ENCODE data around the gene ZNF584.
A peak's percentile ranks its signal among the peaks of the same experiment; 100 is the strongest.
"Not testable (repeated sequence)": the region's sequence is repeated elsewhere in the genome, so short reads cannot be mapped to it uniquely, and the experiment has no call there.

The ZNF584 gene

GRCh38 chr19:58416604-58417003 lies 8.2 kb downstream of the ZNF584 start:
- no peak for DNase-seq
- Mint-ChIP-seq H3K27ac (no peak overlapping the region), H3K4me3 (no peak overlapping the region), H3K27me3 (no peaks in the 10 kb centered on the region), H3K9me3 (no peaks in the 10 kb centered on the region), H3K4me1 (no peaks in the 10 kb centered on the region)
- no peak for ATAC-seq

- no peak for DNase-seq
- no peak overlapping the region for H3K4me3 Mint-ChIP-seq
- no peaks in the 10 kb centered on the region for H3K4me1 Mint-ChIP-seq
- H3K9me3 Mint-ChIP-seq = no peaks in the 10 kb centered on the region
- H3K27me3 Mint-ChIP-seq = no peaks in the 10 kb centered on the region
- H3K27ac Mint-ChIP-seq = no peak overlapping the region
- ATAC-seq = no peak
These were observed 8.6 kb downstream of the ZNF584 start for GRCh38 chr19:58417071-58417470.

- Mint-ChIP-seq H3K27me3 (no peaks in the 10 kb centered on the region), H3K9me3 (peaks cover 21 to 55% of the 10 kb centered on the region in 2 donors), H3K4me3 (no peak overlapping the region), H3K27ac (no peak overlapping the region), H3K4me1 (no peaks in the 10 kb centered on the region)
- no peak for ATAC-seq
- no peak for DNase-seq
These were observed 20.2 kb downstream of the ZNF584 start for GRCh38 chr19:58428617-58429016.

GRCh38 chr19:58429745-58430144 lies 21.3 kb downstream of the ZNF584 start:
- peaks cover 21 to 56% of the 10 kb centered on the region in 2 donors for H3K9me3 Mint-ChIP-seq
- DNase-seq (no peak), ATAC-seq (no peak)
- no peak overlapping the region for H3K27ac Mint-ChIP-seq
- H3K4me1 Mint-ChIP-seq = no peaks in the 10 kb centered on the region
- H3K27me3 Mint-ChIP-seq = no peaks in the 10 kb centered on the region
- H3K4me3 Mint-ChIP-seq = no peak overlapping the region

GRCh38 chr19:58434217-58434616 lies 25.8 kb downstream of the ZNF584 start:
- Mint-ChIP-seq H3K27me3 (no peaks in the 10 kb centered on the region), H3K4me1 (peaks cover 14% of the 10 kb centered on the region), H3K4me3 (no peak overlapping the region), H3K9me3 (peaks cover 42 to 72% of the 10 kb centered on the region in 2 donors), H3K27ac (peak overlapping the region in 1 of 2 donors; percentile 40)
- DNase-seq (no peak), ATAC-seq (no peak)

GRCh38 chr19:58439576-58440554 lies 31.4 kb downstream of the ZNF584 start, which contains the start of gene ZNF132:
Gene ZNF132 (minus strand): TSS chr19:58440153. CDS start chr19:58439821, 332 bp downstream.
- Mint-ChIP-seq H3K4me1 (peaks cover 36% of the 10 kb centered on the region), H3K27ac (peak within 1 kb of the TSS; percentile 97 to 98), H3K27me3 (no peaks in the 10 kb centered on the region), H3K9me3 (peaks cover 39 to 79% of the 10 kb centered on the region in 2 donors), H3K4me3 (peak within 1 kb of the TSS; percentile 99)
- DNase-seq = peak; percentile 91 to 97
- peak; percentile 99 for ATAC-seq

GRCh38 chr19:58440556-58440955 lies 32.1 kb downstream of the ZNF584 start:
- ATAC-seq = no peak
- Mint-ChIP-seq H3K27me3 (no peaks in the 10 kb centered on the region), H3K9me3 (peaks cover 34 to 72% of the 10 kb centered on the region in 2 donors), H3K4me3 (peak overlapping the region; percentile 99), H3K27ac (peak overlapping the region; percentile 97 to 98), H3K4me1 (peaks cover 36% of the 10 kb centered on the region)
- DNase-seq = no peak

- DNase-seq, H3K4me3 Mint-ChIP-seq, H3K27ac Mint-ChIP-seq, ATAC-seq: not testable (repeated sequence)
- Mint-ChIP-seq H3K4me1 (peaks cover 32% of the 10 kb centered on the region), H3K27me3 (peaks cover 18% of the 10 kb centered on the region), H3K9me3 (peaks cover 25 to 62% of the 10 kb centered on the region in 2 donors)
These were observed 34.5 kb downstream of the ZNF584 start for GRCh38 chr19:58442986-58443385.

GRCh38 chr19:58448860-58449259 lies 40.4 kb downstream of the ZNF584 start:
- not testable (repeated sequence) for ATAC-seq, H3K27ac Mint-ChIP-seq, DNase-seq, H3K4me3 Mint-ChIP-seq
- Mint-ChIP-seq H3K27me3 (peaks cover 34% of the 10 kb centered on the region), H3K4me1 (peaks cover 32% of the 10 kb centered on the region), H3K9me3 (peaks cover 24 to 33% of the 10 kb centered on the region in 2 donors)

GRCh38 chr19:58449980-58450379 lies 41.5 kb downstream of the ZNF584 start:
- H3K4me3 Mint-ChIP-seq = peak overlapping the region in 1 of 2 donors; percentile 95
- peaks cover 34% of the 10 kb centered on the region for H3K27me3 Mint-ChIP-seq
- not testable (repeated sequence) for DNase-seq, H3K27ac Mint-ChIP-seq, ATAC-seq
- H3K4me1 Mint-ChIP-seq = peaks cover 37% of the 10 kb centered on the region
- peaks cover 24 to 27% of the 10 kb centered on the region in 2 donors for H3K9me3 Mint-ChIP-seq

GRCh38 chr19:58450856-58451357 lies 42.5 kb downstream of the ZNF584 start:
- peaks cover 37% of the 10 kb centered on the region for H3K4me1 Mint-ChIP-seq

GRCh38 chr19:58451358-58452101 lies 43.1 kb downstream of the ZNF584 start, which contains the start of gene ZNF324B:
Gene ZNF324B (plus strand): TSS chr19:58451622. CDS start chr19:58453702, 2,080 bp downstream.
- DNase-seq = peak; percentile 91 to 96
- Mint-ChIP-seq H3K27me3 (peaks cover 28% of the 10 kb centered on the region), H3K27ac (peak within 1 kb of the TSS in 1 of 2 donors; percentile 77), H3K4me3 (peak within 1 kb of the TSS; percentile 95 to 96), H3K4me1 (peaks cover 37% of the 10 kb centered on the region), H3K9me3 (peaks cover 24 to 26% of the 10 kb centered on the region in 2 donors)
- ATAC-seq = peak; percentile 98

More at GRCh38 chr19:58450856-58451357, 42.5 kb downstream of the ZNF584 start:
- Mint-ChIP-seq H3K9me3 (peaks cover 24 to 27% of the 10 kb centered on the region in 2 donors), H3K4me3 (peak overlapping the region; percentile 95 to 96), H3K27me3 (peaks cover 34% of the 10 kb centered on the region), H3K27ac (no peak overlapping the region)
- DNase-seq = no peak
- ATAC-seq = peak; percentile 26

- DNase-seq = no peak
- Mint-ChIP-seq H3K27ac (no peak overlapping the region), H3K27me3 (peaks cover 11% of the 10 kb centered on the region), H3K9me3 (peaks cover 10 to 16% of the 10 kb centered on the region in 2 donors), H3K4me3 (no peak overlapping the region), H3K4me1 (peaks cover 37% of the 10 kb centered on the region)
- no peak for ATAC-seq
These were observed 45.3 kb downstream of the ZNF584 start for GRCh38 chr19:58453743-58454142.

GRCh38 chr19:58455306-58455705 lies 46.9 kb downstream of the ZNF584 start:
- H3K4me1 Mint-ChIP-seq = peaks cover 37% of the 10 kb centered on the region
- no peak overlapping the region for H3K4me3 Mint-ChIP-seq
- peaks cover 11% of the 10 kb centered on the region for H3K27me3 Mint-ChIP-seq
- ATAC-seq (no peak), DNase-seq (no peak)
- peaks cover 3 to 4% of the 10 kb centered on the region in 2 donors for H3K9me3 Mint-ChIP-seq
- no peak overlapping the region for H3K27ac Mint-ChIP-seq

GRCh38 chr19:58456111-58456510 lies 47.7 kb downstream of the ZNF584 start:
- peaks cover 3% of the 10 kb centered on the region for H3K27me3 Mint-ChIP-seq
- no peaks in the 10 kb centered on the region for H3K9me3 Mint-ChIP-seq
- H3K4me1 Mint-ChIP-seq = peaks cover 30% of the 10 kb centered on the region
- H3K4me3 Mint-ChIP-seq = no peak overlapping the region
- no peak overlapping the region for H3K27ac Mint-ChIP-seq
- ATAC-seq (no peak), DNase-seq (no peak)

All from stimulated activated naive CD8-positive, alpha-beta T cell treated with anti-CD3 and anti-CD28 coated beads, Interleukin-15, amount 100 ng/mL, for 72 hours (primary cell).